Measurements from ENCODE around the gene RHCG.

The RHCG gene

GRCh38 chr15:89495638-89496145, 691 bp downstream of the RHCG start:
- no peak for TF ChIP-seq CTCF (conservative IDR thresholded peaks at IDR 0.05; ENCODE audit: low read depth, low read length)
- no peak overlapping the region for H3K4me3 ChIP-seq (ENCODE audit: low read length)

GRCh38 chr15:89494941-89495637, 1.3 kb downstream of the RHCG start:
- no peak for DNase-seq (ENCODE audit: low read depth)
- peak; percentile 46 for TF ChIP-seq CTCF (conservative IDR thresholded peaks at IDR 0.05; ENCODE audit: low read depth, low read length)
- H3K4me3 ChIP-seq (ENCODE audit: low read length): no peak overlapping the region

More at GRCh38 chr15:89495638-89496145, 691 bp downstream of the RHCG start:
- no peak for DNase-seq (ENCODE audit: low read depth)

GRCh38 chr15:89494031-89494430, 2.4 kb downstream of the RHCG start:
- no peak for TF ChIP-seq CTCF (conservative IDR thresholded peaks at IDR 0.05; ENCODE audit: low read depth, low read length)
- DNase-seq (ENCODE audit: low read depth): no peak
- no peak overlapping the region for H3K4me3 ChIP-seq (ENCODE audit: low read length)

- no peak for TF ChIP-seq CTCF (conservative IDR thresholded peaks at IDR 0.05; ENCODE audit: low read depth, low read length)
- no peak overlapping the region for H3K4me3 ChIP-seq (ENCODE audit: low read length)
- DNase-seq (ENCODE audit: low read depth): no peak
Observed at GRCh38 chr15:89492934-89493631, 3.3 kb downstream of the RHCG start.

- H3K4me3 ChIP-seq (ENCODE audit: low read length): no peak overlapping the region
- TF ChIP-seq CTCF (conservative IDR thresholded peaks at IDR 0.05; ENCODE audit: low read depth, low read length): peak; percentile 65
- no peak for DNase-seq (ENCODE audit: low read depth)
Observed at GRCh38 chr15:89492111-89492641, 4.2 kb downstream of the RHCG start.

GRCh38 chr15:89490814-89491315, 5.5 kb downstream of the RHCG start:
- no peak for TF ChIP-seq CTCF (conservative IDR thresholded peaks at IDR 0.05; ENCODE audit: low read depth, low read length)
- DNase-seq (ENCODE audit: low read depth): no peak
- no peak overlapping the region for H3K4me3 ChIP-seq (ENCODE audit: low read length)
